Prostate gland (tissue), 2 donors: ENCODE measurements around the gene PPP2R2B.

ENCODE experiments used
- CTCF ChIP-seq, 4 experiments: fragments of 200-600 bp in 2 of 4; fragments of 450-650 bp in 2 of 4; sonication (generic) in 2 of 4; IDR thresholded peaks; 1 replicate in 3 of 4; 2 replicates in 1 of 4; pipeline ENCODE4 v1.5.1; 2016 to 2019; ENCODE audit warnings: antibody characterized with exemption in 4 of 4, mild to moderate bottlenecking in 2 of 4, moderate library complexity in 2 of 4
- POLR2AphosphoS5 ChIP-seq: sonication (generic); formaldehyde crosslinking; IDR thresholded peaks from one replicate; pipeline ENCODE4 v1.6.1; 2017; ENCODE audit warnings: antibody characterized with exemption

- no peak for TF ChIP-seq CTCF (IDR thresholded peaks at IDR 0.05)
- no peak for TF ChIP-seq POLR2AphosphoS5
Measured at GRCh38 chr5:146877783-146878475, 628 bp downstream of the PPP2R2B start.
